Heart left ventricle (tissue), 16 donors: ENCODE results near the gene HCRTR2. TPM values are rescaled to one million over a fixed set of nuclear protein-coding genes. Genes with fewer than 3 reads are reported as not detected.

Source experiments
- ATAC-seq, 4 donors: fragments of 200-7000 bp; cut with Tn5 transposase; one replicate each; pipeline ENCODE4 v1.9.1; 2020 to 2022; ENCODE audit warnings: moderate library complexity in 4 of 4, mild to moderate bottlenecking in 3 of 4, moderate number of reproducible peaks in 1 of 4
- DNase-seq, 5 donors: peaks; one replicate each; pipeline ENCODE4 v3.0.0-alpha.2; 2020
- H3K27ac ChIP-seq, 12 donors: fragments of 200-600 bp; sonication (generic) in 4 of 12; one replicate each; pipeline versions ENCODE4 v1.5.0 to v1.8.0; 2016 to 2022; ENCODE audit warnings: mild to moderate bottlenecking in 2 of 12
- H3K27me3 ChIP-seq, 9 donors: fragments of 200-600 bp; sonication (generic) in 2 of 9; one replicate each; pipeline versions ENCODE4 v1.5.1 to v1.8.0; 2016 to 2022; ENCODE audit warnings: mild to moderate bottlenecking in 3 of 9
- H3K36me3 ChIP-seq, 9 donors: fragments of 200-600 bp; sonication (generic) in 2 of 9; one replicate each; pipeline versions ENCODE4 v1.5.0 to v1.8.0; 2018 to 2022; ENCODE audit warnings: mild to moderate bottlenecking in 2 of 9
- H3K4me1 ChIP-seq, 12 donors: fragments of 200-600 bp; sonication (generic) in 4 of 12; one replicate each; pipeline versions ENCODE4 v1.5.0 to v1.8.0; 2016 to 2022; ENCODE audit warnings: mild to moderate bottlenecking in 3 of 12
- H3K4me3 ChIP-seq, 12 donors: fragments of 200-600 bp; sonication (generic) in 4 of 12; one replicate each; pipeline versions ENCODE4 v1.5.0 to v1.8.0; 2017 to 2022; ENCODE audit warnings: mild to moderate bottlenecking in 9 of 12, moderate library complexity in 4 of 12
- H3K9me3 ChIP-seq, 12 donors: fragments of 200-600 bp; sonication (generic) in 4 of 12; one replicate each; pipeline versions ENCODE4 v1.5.0 to v1.8.0; 2016 to 2022; ENCODE audit warnings: mild to moderate bottlenecking in 1 of 12
- CTCF ChIP-seq, 12 donors: fragments of 200-600 bp; sonication (generic) in 4 of 12; IDR thresholded peaks; one replicate each; pipeline versions ENCODE4 v1.5.0 to v1.8.0; 2018 to 2022; ENCODE audit warnings: antibody characterized with exemption in 12 of 12, mild to moderate bottlenecking in 5 of 12
- POLR2A ChIP-seq, 2 donors: fragments of 450-650 bp; IDR thresholded peaks; one replicate each; pipeline ENCODE4 v1.6.1; 2017; ENCODE audit warnings: antibody characterized with exemption in 2 of 2, mild to moderate bottlenecking in 2 of 2, moderate library complexity in 2 of 2
- WGBS, 4 donors: extraction: QIAGEN DNeasy Blood & Tissue Kit in 2 of 4; methylation state at CpG; one replicate each; pipeline versions ENCODE4 v1.1.5 to v1.1.7; 2013 to 2018; 5-methylcytosine and 5-hydroxymethylcytosine counted together
- intact Hi-C, 10 donors: fragments of 100-400 bp; cut with DNase I; formaldehyde crosslinking; loops; one replicate each; pipeline versions ENCODE4 v1.11.1 to v1.14.2; 2022
- polyA plus RNA-seq, 2 donors: library from polyadenylated mRNA; stranded (reverse); fragments of 200-250 nt; gene quantifications; one replicate each; pipeline ENCODE4 v1.2.3, GENCODE V29; 2013
- total RNA-seq, 9 donors: library from RNA; depleted of rRNA in 2 of 9; stranded (reverse); fragments of >200 nt in 2 of 9; fragmentation: NEBNext Ultra II Directional in 3 of 9; extraction: Animal tissue kit (Norgen Biotek cat#: 25700) in 3 of 9; gene quantifications; one replicate each; pipeline versions ENCODE4 v1.1.0 to v1.2.4, GENCODE V29; 2016 to 2023
- donor health status: ischemic (EF 13 %, LVEDD 7.1; RV severe dilation, severe dysfunction).
- donor health status: healthy with polysubstance abuse.
- donor health status: DM: no; HTN: yes; CAD: no.
- donor health status: DM: no; HTN: no; CAD: no.
- donor health status: ischemic (EF 25% LVEDD 6.9; RV normal size, moderate dysfunction).
- donor health status: ischemic (EF 25% LVEDD 5.7; RV mildly dilated, moderate dysfunction).
- donor health status: healthy.
- donor health status: DM: yes; HTN: yes; CAD: no.
- donor health status: ischemic (EF 35%, LVEDD 5.7; RV mildly dilated, moderate dysfunction).
- donor health status: nonischemic (EF 11% LVEDD 7.7; RV severe dilation, severe dysfunction).
- donor health status: DM: yes; HTN: yes; CAD: no.
- donor health status: PGD.
- donor health status: ischemic (EF 29% LVEDD 5.4; RV normal size, mild dysfunction).
- donor health status: nonischemic (EF 23%, LVEDD 6.1; RV moderate dilation, normal function).

HCRTR2 gene
- total and polyA plus RNA-seq, 11 donors: 0.08 TPM; not detected in 10

DNA sequence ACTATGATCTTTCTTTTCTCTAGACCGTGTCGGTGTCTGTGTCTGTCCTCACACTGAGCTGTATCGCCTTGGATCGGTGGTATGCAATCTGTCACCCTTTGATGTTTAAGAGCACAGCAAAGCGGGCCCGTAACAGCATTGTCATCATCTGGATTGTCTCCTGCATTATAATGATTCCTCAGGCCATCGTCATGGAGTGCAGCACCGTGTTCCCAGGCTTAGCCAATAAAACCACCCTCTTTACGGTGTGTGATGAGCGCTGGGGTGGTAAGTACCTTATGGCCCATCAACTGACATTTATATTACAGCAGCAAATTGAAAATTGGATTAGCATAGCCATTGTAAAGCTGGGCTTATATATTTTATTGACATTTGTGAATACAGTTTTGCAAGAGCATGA, 80.8 kb downstream of the HCRTR2 start:
- Histone ChIP-seq H3K4me3 (no peak overlapping the region), H3K4me1 (no peaks in the 10 kb centered on the region), H3K9me3 (no peaks in the 10 kb centered on the region), H3K27me3 (peaks cover 0 to 4% (median 0%) of the 10 kb centered on the region in 9 donors), H3K27ac (no peak overlapping the region), H3K36me3 (no peaks in the 10 kb centered on the region)
- WGBS, 4 donors: 73 to 77% (median 74%) methylated on average over 10 of the region's 10 CpGs
- DNase-seq: no peak
- ATAC-seq: no peak
- TF ChIP-seq CTCF (IDR thresholded peaks at IDR 0.05): no peak
- TF ChIP-seq POLR2A (IDR thresholded peaks at IDR 0.05): no peak
- intact Hi-C loops: no loop called here

DNA sequence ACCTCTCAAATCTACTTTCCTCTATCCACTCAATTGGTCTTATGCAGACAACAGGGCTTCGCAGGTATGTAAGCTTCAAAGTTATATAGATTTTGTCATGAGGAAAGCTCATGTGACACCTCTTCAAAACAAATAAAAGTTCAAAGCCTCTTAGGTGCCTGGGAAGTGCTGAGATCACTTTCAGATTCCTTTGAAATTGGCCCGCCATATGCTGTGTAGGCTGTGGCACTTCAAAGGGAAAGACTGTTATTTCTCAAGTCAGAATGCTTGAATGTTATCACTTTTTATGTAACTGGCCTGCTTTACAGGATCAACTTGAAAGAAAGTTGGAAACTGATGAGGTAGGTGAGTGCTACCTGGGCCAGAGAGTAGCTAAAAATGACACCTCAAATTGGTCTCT, 85.9 kb downstream of the HCRTR2 start:
- H3K27me3 ChIP-seq: no peaks in the 10 kb centered on the region
- ATAC-seq (no peak), DNase-seq (no peak)
- intact Hi-C loops: no loop called here
- H3K9me3 ChIP-seq: no peaks in the 10 kb centered on the region
- no peak overlapping the region for H3K4me3 ChIP-seq
- H3K36me3 ChIP-seq: no peaks in the 10 kb centered on the region
- TF ChIP-seq CTCF (IDR thresholded peaks at IDR 0.05) (no peak), POLR2A (IDR thresholded peaks at IDR 0.05) (no peak)
- H3K4me1 ChIP-seq: no peaks in the 10 kb centered on the region
- WGBS, 4 donors: 71 to 83% (median 72%) methylated on average over 2 of the region's 2 CpGs
- H3K27ac ChIP-seq: no peak overlapping the region

DNA sequence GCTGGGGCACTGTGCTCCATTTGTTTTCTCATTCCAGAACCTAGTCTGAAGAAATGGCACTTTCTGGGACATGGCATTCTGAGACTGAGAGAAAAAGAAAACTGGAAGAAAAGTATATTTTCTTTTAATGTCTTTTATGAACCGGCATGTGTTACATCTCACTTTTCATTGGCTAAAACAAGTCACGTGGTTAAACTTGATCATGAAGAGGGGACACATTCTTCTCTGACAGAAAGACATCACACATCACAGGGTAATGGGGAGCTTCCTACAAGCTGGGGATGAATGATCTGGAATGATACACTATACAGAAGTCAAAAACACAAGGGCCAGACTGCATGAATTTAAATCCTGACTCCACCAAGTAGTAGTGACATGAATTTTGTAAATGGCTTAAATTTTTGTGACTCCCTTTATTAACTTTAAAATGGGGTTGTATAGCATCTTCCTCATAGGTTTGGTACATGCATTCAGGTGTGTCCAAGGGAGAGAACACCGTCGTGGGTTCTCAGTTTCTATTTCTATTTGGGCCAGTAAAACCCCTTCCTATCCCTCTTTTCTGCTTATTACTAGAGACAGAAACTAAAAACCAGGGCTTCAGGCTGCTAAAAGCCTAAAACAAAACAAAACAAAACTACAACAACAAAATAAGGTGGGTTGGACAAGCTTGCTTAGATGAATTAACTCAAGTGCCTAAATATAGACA, 91.2 kb downstream of the HCRTR2 start:
- H3K27ac ChIP-seq: no peak overlapping the region
- H3K9me3 ChIP-seq: no peaks in the 10 kb centered on the region
- no peak for DNase-seq
- no peaks in the 10 kb centered on the region for H3K4me1 ChIP-seq
- no peaks in the 10 kb centered on the region for H3K36me3 ChIP-seq
- no peak overlapping the region for H3K4me3 ChIP-seq
- WGBS, 4 donors: 75 to 88% (median 85%) methylated on average over 4 of the region's 4 CpGs
- ATAC-seq: no peak
- TF ChIP-seq POLR2A (IDR thresholded peaks at IDR 0.05): no peak
- no peak for TF ChIP-seq CTCF (IDR thresholded peaks at IDR 0.05)
- intact Hi-C loops: no loop called here
- no peaks in the 10 kb centered on the region for H3K27me3 ChIP-seq

DNA sequence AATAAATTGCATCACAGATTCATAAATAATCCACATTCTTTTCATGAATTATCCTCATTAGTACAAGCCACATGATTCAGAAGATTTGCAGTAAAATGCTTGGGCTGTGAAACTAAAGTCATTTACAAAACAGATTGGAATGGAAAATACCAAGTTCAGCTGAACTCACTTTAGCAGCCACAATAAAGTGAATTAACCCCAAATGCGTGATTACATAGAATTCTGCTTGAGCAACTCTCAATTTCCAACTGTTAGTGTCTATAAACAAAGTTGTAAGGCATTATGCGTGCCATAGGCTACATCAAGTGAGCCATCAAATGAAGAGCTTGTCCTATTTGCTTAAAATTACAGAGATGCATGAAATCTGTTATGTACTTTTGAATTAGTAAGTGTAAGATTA, 92.6 kb downstream of the HCRTR2 start:
- ATAC-seq: no peak
- Histone ChIP-seq H3K9me3 (no peaks in the 10 kb centered on the region), H3K4me1 (no peaks in the 10 kb centered on the region), H3K27me3 (no peaks in the 10 kb centered on the region), H3K27ac (no peak overlapping the region), H3K36me3 (no peaks in the 10 kb centered on the region), H3K4me3 (no peak overlapping the region)
- intact Hi-C loops: no loop called here
- 78 to 87% (median 85%) methylated on average over 2 of the region's 2 CpGs for WGBS, 4 donors
- DNase-seq: no peak
- TF ChIP-seq POLR2A (IDR thresholded peaks at IDR 0.05): no peak
- no peak for TF ChIP-seq CTCF (IDR thresholded peaks at IDR 0.05)
